Measurements from ENCODE around the gene CENPE.
A peak's percentile ranks its signal among the peaks of the same experiment; 100 is the strongest.
"Not testable (repeated sequence)": the region's sequence is repeated elsewhere in the genome, so short reads cannot be mapped to it uniquely, and the experiment has no call there.

Gene CENPE, protein sequence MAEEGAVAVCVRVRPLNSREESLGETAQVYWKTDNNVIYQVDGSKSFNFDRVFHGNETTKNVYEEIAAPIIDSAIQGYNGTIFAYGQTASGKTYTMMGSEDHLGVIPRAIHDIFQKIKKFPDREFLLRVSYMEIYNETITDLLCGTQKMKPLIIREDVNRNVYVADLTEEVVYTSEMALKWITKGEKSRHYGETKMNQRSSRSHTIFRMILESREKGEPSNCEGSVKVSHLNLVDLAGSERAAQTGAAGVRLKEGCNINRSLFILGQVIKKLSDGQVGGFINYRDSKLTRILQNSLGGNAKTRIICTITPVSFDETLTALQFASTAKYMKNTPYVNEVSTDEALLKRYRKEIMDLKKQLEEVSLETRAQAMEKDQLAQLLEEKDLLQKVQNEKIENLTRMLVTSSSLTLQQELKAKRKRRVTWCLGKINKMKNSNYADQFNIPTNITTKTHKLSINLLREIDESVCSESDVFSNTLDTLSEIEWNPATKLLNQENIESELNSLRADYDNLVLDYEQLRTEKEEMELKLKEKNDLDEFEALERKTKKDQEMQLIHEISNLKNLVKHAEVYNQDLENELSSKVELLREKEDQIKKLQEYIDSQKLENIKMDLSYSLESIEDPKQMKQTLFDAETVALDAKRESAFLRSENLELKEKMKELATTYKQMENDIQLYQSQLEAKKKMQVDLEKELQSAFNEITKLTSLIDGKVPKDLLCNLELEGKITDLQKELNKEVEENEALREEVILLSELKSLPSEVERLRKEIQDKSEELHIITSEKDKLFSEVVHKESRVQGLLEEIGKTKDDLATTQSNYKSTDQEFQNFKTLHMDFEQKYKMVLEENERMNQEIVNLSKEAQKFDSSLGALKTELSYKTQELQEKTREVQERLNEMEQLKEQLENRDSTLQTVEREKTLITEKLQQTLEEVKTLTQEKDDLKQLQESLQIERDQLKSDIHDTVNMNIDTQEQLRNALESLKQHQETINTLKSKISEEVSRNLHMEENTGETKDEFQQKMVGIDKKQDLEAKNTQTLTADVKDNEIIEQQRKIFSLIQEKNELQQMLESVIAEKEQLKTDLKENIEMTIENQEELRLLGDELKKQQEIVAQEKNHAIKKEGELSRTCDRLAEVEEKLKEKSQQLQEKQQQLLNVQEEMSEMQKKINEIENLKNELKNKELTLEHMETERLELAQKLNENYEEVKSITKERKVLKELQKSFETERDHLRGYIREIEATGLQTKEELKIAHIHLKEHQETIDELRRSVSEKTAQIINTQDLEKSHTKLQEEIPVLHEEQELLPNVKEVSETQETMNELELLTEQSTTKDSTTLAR (N-terminal part only)

GRCh38 chr4:103198111-103198765 lies at the start of gene CENPE:
TSS of gene CENPE (minus strand) at chr4:103198343. CDS start at chr4:103198319, 24 bp downstream.
- DNase-seq = peak; percentile 93

DNA sequence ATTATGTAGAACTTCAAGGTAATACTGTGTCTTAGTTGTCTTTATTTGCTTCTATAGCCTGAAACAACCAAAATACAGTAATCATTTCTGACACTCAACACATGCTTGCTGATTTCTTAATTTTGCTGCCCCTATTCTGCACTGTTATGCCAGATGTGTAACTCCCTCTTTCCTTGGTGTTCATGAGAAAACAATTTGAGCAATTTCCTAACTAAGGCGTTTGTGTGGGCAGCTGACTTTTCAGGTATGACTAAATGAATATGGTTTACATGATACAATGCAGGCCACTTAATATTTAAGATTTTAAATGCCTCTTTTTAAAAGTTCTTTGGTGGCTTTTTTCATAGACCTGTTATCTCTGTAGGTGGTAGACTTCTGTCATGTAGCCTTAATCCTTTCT lies 46.1 kb upstream of the CENPE start:
- DNase-seq = no peak

DNA sequence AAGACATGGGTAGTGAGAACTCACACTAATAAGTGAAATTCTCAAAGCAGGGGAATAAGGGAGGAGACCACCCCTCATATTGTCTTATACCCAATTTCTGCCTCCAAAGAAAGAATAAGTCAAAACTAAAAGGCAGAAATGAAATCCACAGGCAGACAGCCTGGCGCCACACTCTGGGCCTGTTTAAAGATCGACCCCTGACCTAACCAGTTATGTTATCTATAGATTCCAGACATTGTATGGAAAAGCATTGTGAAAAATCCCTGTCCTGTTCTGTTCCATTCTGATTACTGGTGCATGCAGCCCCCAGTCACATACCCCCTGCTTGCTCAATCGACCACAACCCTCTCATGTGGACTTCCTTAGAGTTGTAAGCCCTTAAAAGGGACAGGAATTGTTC lies 32.8 kb upstream of the CENPE start:
- not testable (repeated sequence) for DNase-seq

DNA sequence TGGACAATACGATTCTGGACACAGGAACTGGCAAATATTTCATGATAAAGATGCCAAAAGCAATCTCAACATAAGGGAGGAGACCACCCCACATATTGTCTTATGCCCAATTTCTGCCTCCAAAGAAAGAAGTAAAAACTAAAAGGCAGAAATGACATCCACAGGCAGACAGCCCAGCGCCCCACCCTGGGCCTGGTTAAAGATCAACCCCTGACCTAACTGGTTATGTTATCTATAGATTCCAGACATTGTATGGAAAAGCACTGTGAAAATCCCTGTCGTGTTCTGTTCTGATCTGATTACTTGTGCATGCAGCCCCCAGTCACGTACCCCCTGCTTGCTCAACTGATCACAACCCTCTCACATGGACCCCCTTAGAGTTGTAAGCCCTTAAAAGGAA lies 25.4 kb upstream of the CENPE start:
- not testable (repeated sequence) for DNase-seq

DNA sequence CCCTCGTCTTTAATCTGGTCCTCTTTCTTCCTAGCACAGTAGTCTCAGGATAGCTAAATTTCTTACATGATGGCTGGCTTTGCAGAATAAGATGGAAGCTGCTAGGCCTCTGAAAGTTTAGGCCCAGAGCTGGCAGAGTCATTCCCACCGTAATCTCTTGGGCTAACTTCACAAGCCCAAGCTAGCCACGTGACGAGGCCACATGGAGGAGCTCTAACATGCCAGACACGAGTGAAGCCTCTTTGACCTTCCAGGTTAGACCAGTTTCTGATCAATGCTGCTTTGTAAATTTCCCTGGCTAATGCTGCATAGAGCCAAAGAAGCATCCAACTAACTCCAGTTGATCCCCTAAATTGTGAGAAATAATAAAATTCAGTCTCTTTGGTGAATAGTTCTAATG lies 9.5 kb upstream of the CENPE start:
- DNase-seq = no peak

DNA sequence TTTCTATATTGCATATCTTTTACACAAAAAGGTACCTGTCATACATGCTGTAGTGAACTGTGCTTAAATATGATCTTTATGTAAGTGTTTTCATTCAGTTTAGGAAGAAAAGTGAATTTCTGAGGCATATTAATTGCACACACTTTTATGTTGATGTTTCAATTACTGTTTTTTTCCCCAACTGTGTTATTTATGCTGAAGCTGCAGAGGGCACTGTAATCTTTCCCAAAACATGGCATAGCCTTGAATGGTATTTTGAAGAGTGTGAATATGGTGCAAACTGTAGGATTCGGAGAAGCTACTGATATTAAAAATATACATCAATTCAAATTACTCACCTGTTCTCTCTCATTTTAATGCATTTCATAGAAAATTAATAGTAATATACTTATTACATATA lies 6.0 kb upstream of the CENPE start:
- DNase-seq = no peak

DNA sequence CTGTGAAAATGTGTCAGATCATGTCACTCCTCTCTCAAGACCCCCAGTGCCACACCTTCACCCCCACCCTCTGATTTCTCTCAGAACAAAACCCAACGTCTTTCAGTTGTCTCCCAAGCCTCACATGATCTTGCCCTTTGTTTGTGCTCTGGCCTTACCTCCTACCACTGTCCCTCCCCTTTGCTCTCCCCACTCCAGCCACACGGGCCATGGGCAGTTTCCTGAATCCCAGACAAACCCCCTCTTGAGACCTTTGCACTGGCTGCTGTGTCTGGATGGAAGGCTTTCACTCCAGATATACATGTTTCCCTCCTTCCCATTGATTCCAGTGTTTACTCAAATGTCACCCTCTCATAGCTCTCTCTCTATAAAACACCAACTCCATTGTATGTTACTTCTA lies 3.6 kb upstream of the CENPE start:
- no peak for DNase-seq

DNA sequence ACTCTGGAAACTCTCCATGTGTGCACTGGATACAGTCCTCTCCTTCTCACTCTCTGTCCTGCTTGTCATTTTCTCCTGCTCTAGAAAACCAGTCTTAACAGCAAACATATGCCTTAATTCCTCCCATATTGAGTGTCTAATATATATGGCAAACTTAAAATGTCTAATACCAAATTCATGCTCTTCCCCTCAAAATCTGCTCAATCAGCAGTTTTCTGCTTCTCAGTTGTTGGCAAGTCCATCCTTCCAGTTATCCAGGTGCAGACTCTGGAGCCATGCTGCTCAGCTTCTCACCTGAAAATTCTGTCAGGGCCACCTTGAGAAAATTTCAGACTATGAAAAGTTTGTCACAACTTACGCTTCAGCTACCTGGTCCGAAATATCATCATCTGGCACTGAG lies 3.1 kb upstream of the CENPE start:
- DNase-seq = no peak

DNA sequence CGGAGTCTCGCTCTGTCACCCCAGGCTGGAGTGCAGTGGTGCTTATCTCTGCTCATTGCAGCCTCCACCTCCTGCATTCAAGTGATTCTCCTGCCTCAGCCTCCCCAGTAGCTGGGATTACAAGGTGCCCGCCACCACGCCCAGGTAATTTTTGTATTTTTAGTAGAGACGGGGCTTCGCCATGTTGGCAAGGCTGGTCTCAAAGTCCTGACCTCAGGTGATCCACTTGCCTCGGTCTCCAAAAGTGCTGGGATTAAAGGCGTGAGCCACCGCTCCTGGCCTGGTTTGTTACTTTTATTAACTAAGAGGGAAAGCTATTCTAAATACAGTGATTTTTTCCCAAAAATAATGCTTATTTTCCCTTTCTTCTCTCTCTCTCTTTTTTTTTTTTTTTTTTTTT lies 866 bp upstream of the CENPE start:
- DNase-seq = no peak

GRCh38 chr4:103197765-103198110 lies 405 bp downstream of the CENPE start:
- no peak for DNase-seq

DNA sequence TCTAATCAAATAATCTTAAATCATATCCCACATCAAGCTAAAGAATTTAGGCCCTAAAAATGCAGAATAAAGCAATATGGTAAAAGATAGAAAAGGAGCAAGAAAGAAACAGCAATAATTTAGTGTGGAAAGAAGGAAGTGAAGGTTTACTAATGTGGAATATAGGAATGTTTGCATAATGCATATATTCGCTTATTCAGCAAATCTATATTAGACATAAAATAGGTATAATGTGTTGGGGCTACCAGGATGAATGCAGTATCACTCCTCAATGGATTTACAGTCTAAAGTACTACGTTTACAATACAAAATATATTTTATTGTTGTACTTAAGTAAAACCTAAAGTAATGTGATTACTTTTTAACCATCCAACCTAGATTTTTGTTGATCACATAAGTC lies 4.7 kb downstream of the CENPE start:
- DNase-seq = no peak

GRCh38 chr4:103171006-103171405 lies 27.1 kb downstream of the CENPE start:
- no peak for DNase-seq

GRCh38 chr4:103169750-103170149 lies 28.4 kb downstream of the CENPE start:
- DNase-seq = not testable (repeated sequence)

- no peak for DNase-seq
Observed at GRCh38 chr4:103168993-103169392, 29.1 kb downstream of the CENPE start.

GRCh38 chr4:103162176-103162575 lies 36.0 kb downstream of the CENPE start:
- DNase-seq = no peak

- DNase-seq = no peak
Observed at GRCh38 chr4:103158760-103159159, 39.4 kb downstream of the CENPE start.

DNA sequence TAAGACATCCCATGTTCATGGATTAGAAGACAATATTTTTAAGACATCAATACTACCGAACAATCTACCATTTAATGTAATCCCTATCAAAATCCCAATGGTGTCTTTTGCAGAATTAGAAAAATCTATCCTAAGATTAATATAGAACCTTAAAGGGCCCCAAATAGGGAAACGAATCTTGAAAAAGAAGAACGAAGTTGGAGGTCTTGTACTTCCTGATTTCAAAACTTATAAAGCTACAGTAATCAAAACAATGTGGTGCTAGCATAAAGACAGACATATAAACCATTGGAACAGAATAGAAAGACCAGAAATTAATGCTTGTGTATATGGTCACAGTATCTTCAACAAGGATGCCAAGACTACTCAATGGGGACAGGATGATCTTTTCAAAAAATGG lies 42.0 kb downstream of the CENPE start:
- no peak for DNase-seq

DNA sequence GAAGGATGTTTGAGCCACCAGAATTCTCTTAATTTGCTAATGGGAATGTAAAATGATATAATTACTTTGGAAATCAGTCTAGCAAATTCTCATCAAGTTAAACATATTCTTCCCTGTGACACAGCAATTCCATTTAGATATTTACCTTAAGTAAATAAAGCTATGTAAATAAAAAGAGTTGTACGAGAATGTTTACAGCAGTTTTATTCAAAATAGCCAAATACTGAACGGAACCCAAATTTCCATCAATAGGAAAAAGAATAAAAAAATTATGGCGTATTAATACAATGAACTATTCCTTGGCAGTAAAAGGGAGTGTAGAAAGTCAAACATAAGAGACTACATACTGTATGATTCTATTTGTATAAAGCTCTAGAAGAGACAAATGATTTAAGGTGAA lies 45.8 kb downstream of the CENPE start:
- no peak for DNase-seq

GRCh38 chr4:103150677-103151076 lies 47.5 kb downstream of the CENPE start:
- DNase-seq = no peak

DNA sequence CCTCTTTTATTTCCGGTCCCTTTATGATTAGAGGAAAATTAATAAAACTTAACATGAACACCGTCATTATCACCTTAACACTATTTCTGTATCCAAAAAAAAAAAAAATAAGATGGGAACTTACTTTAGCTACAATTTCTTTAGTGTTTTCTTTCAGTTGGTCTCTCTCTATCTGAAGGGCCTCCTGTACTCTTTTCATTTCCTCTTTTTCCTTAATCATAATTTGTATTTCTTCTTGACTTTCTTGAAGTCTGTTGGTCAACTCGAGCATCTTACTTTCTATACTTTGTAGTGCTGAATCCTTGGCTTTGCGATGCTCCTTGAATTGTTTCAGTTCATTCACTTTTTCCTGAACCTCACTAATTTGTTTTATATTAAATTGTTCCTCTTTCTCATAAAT lies 53.2 kb downstream of the CENPE start:
- no peak for DNase-seq

- DNase-seq = no peak
Observed at GRCh38 chr4:103137446-103137827, 60.7 kb downstream of the CENPE start.

- no peak for DNase-seq
Observed at GRCh38 chr4:103136671-103137445, 61.3 kb downstream of the CENPE start.
